DND-41 (cell line): ENCODE data around the gene S100A8.

Source experiments
- EZH2 ChIP-seq: IDR thresholded peaks from 3 replicates; pipeline ENCODE4 v1.6.1; 2012; ENCODE audit warnings: borderline replicate concordance, low read depth, mild to moderate bottlenecking, moderate library complexity, low read length, inconsistent platforms; ENCODE audit not compliant: severe bottlenecking
- TF ChIP-seq, protein P1 (sequence below): IDR thresholded peaks from 2 replicates; pipeline ENCODE4 v1.5.1; 2012; ENCODE audit warnings: borderline replicate concordance, low read length, moderate library complexity, mild to moderate bottlenecking; ENCODE audit not compliant: poor library complexity, severe bottlenecking; ENCODE audit errors: extremely low read depth

- TF ChIP-seq, protein P1, sequence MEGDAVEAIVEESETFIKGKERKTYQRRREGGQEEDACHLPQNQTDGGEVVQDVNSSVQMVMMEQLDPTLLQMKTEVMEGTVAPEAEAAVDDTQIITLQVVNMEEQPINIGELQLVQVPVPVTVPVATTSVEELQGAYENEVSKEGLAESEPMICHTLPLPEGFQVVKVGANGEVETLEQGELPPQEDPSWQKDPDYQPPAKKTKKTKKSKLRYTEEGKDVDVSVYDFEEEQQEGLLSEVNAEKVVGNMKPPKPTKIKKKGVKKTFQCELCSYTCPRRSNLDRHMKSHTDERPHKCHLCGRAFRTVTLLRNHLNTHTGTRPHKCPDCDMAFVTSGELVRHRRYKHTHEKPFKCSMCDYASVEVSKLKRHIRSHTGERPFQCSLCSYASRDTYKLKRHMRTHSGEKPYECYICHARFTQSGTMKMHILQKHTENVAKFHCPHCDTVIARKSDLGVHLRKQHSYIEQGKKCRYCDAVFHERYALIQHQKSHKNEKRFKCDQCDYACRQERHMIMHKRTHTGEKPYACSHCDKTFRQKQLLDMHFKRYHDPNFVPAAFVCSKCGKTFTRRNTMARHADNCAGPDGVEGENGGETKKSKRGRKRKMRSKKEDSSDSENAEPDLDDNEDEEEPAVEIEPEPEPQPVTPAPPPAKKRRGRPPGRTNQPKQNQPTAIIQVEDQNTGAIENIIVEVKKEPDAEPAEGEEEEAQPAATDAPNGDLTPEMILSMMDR = no peak
- no peak for TF ChIP-seq EZH2
Observed at GRCh38 chr1:153397924-153398651, 7.2 kb upstream of the S100A8 start.
